Peyer's patch (tissue), 4 donors: ENCODE data around the gene LMO1. TPM values are rescaled to one million over a fixed set of nuclear protein-coding genes. Genes with fewer than 3 reads are reported as not detected.

Experiments used
- DNase-seq, 3 donors: peaks; one replicate each; pipeline ENCODE4 v3.0.0-alpha.2; 2017 to 2019
- H3K27ac ChIP-seq, 4 donors: fragments of 200-600 bp; sonication (generic); one replicate each; pipeline ENCODE4 v1.5.1; 2016 to 2019
- H3K27me3 ChIP-seq, 2 donors: fragments of 200-600 bp; sonication (generic); one replicate each; pipeline ENCODE4 v1.5.1; 2019
- H3K36me3 ChIP-seq, 3 donors: fragments of 200-600 bp; sonication (generic); one replicate each; pipeline ENCODE4 v1.5.1; 2016 to 2019
- H3K4me1 ChIP-seq, 4 donors: fragments of 200-600 bp; sonication (generic); one replicate each; pipeline ENCODE4 v1.5.1; 2016 to 2019
- H3K4me3 ChIP-seq, 4 donors: fragments of 200-600 bp; sonication (generic); 1 replicate in 3 of 4; 2 replicates in 1 of 4; pipeline ENCODE4 v1.5.1; 2016 to 2019; ENCODE audit warnings: mild to moderate bottlenecking in 1 of 4
- H3K9me3 ChIP-seq, 4 donors: fragments of 200-600 bp; sonication (generic); one replicate each; pipeline ENCODE4 v1.5.1; 2016 to 2019; ENCODE audit warnings: mild to moderate bottlenecking in 1 of 4
- POLR2A ChIP-seq, 2 donors: fragments of 450-650 bp; IDR thresholded peaks; one replicate each; pipeline ENCODE4 v1.5.1; 2017; ENCODE audit warnings: antibody characterized with exemption in 2 of 2, mild to moderate bottlenecking in 2 of 2, moderate library complexity in 2 of 2
- total RNA-seq, 4 donors: library from RNA; depleted of rRNA; stranded (reverse); fragments of >200 nt; gene quantifications; one replicate each; pipeline ENCODE4 v1.1.0, GENCODE V29; 2016
- TF ChIP-seq, protein P1 (sequence below), 6 experiments: fragments of 450-650 bp in 4 of 6; fragments of 200-600 bp in 2 of 6; sonication (generic) in 1 of 6; IDR thresholded peaks; one replicate each; pipeline ENCODE4 v1.5.1; 2017 to 2019; ENCODE audit warnings: antibody characterized with exemption in 6 of 6, mild to moderate bottlenecking in 3 of 6, moderate library complexity in 1 of 6

LMO1 gene
- total RNA-seq, 4 donors from 2014 or later, result not detected

DNA sequence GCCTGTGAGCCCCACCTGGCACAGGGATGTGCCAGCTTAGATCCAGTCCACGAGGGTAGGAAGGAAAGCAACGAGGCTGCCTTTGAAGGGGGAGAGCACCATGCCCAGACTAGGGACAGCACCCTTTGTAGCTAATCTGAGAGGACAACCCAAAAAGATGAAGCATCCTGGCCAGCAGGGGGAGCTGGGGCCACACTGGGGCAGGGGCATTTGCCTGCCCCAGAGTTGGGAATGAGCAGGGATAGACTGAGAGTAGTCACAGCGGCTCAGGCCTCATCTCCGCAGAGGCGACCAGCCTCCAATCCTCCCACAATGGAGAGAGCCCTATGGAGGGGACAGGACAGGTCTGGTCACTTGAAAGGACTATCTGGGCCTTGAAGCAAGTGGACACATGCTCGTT lies 16.4 kb downstream of the LMO1 start:
- Histone ChIP-seq H3K27me3 (no peaks in the 10 kb centered on the region), H3K36me3 (no peaks in the 10 kb centered on the region), H3K27ac (no peak overlapping the region), H3K9me3 (no peaks in the 10 kb centered on the region), H3K4me3 (no peak overlapping the region), H3K4me1 (no peaks in the 10 kb centered on the region)
- TF ChIP-seq, protein P1, sequence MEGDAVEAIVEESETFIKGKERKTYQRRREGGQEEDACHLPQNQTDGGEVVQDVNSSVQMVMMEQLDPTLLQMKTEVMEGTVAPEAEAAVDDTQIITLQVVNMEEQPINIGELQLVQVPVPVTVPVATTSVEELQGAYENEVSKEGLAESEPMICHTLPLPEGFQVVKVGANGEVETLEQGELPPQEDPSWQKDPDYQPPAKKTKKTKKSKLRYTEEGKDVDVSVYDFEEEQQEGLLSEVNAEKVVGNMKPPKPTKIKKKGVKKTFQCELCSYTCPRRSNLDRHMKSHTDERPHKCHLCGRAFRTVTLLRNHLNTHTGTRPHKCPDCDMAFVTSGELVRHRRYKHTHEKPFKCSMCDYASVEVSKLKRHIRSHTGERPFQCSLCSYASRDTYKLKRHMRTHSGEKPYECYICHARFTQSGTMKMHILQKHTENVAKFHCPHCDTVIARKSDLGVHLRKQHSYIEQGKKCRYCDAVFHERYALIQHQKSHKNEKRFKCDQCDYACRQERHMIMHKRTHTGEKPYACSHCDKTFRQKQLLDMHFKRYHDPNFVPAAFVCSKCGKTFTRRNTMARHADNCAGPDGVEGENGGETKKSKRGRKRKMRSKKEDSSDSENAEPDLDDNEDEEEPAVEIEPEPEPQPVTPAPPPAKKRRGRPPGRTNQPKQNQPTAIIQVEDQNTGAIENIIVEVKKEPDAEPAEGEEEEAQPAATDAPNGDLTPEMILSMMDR (IDR thresholded peaks at IDR 0.05), result peak in 4 of 6 experiments; percentile 34 to 48 (median 36)
- TF ChIP-seq POLR2A (IDR thresholded peaks at IDR 0.05), result no peak
- DNase-seq, result peak in 1 of 3 donors; percentile 56

DNA sequence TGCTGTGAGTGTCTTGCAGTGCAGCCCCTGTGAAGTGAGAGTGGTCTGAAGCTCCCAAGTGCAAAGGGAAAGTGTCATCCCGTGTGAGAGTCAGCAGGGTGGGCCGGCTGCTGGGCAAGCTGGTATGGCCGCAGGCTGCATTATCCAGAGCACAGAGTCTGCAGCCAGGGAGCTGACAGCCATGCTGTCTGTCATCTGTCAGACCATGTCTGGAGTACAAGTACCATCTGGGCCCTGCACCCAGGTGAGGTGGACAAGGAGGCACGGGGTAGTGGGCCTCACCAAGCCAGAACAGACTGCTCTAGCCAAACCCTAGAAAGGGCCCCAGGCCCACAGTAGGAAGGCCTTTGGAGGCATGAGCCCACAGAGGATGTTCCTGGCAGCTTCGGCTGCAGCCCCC lies 20.2 kb downstream of the LMO1 start:
- no peaks in the 10 kb centered on the region for H3K4me1 ChIP-seq
- H3K36me3 ChIP-seq, result no peaks in the 10 kb centered on the region
- H3K4me3 ChIP-seq, result no peak overlapping the region
- no peak overlapping the region for H3K27ac ChIP-seq
- no peaks in the 10 kb centered on the region for H3K9me3 ChIP-seq
- no peaks in the 10 kb centered on the region for H3K27me3 ChIP-seq
- no peak for TF ChIP-seq POLR2A (IDR thresholded peaks at IDR 0.05)
- no peak for DNase-seq

DNA sequence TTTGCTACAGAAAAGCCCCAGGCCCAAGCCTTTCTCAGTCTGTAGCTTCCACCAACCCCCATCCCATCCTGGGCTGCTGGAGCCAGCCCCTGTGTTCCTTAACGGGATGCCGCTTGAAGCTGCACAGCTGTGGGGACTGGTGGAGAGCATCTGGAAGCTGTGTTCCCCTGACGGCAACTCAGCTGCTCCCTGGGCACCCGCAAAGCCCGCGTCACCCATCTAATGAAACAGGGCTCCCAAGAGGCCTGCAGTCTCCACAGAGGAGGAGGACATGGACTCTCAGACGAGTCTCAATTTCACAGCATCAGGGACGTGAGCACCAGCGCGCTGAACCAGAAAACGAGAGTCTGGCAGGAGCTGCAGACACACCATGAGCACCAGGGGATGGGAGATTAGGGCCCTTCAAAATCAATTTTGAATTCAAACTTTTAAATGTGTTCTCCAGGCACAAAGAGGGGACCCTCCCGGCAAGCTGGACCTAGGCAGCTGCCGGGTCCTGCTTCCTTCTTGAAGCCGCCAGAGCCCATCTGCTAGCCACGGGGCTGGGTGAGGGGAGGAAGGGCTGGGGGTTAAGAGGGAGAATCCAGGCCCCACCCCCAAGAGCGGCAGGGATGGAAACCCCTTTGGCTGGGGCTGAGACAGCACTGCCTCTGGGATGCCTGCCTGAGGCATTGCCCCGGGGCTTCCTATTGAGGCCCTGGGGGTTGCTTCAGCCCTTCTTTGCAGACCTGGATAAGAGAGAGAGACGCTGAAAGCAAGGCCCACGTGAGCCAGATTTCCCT lies 21.0 kb downstream of the LMO1 start:
- Histone ChIP-seq H3K4me3 (no peak overlapping the region), H3K36me3 (no peaks in the 10 kb centered on the region), H3K4me1 (no peaks in the 10 kb centered on the region), H3K27ac (no peak overlapping the region), H3K9me3 (no peaks in the 10 kb centered on the region), H3K27me3 (no peaks in the 10 kb centered on the region)
- DNase-seq, result no peak
- no peak for TF ChIP-seq POLR2A (IDR thresholded peaks at IDR 0.05)
- TF ChIP-seq, protein P1 (IDR thresholded peaks at IDR 0.05), result no peak

DNA sequence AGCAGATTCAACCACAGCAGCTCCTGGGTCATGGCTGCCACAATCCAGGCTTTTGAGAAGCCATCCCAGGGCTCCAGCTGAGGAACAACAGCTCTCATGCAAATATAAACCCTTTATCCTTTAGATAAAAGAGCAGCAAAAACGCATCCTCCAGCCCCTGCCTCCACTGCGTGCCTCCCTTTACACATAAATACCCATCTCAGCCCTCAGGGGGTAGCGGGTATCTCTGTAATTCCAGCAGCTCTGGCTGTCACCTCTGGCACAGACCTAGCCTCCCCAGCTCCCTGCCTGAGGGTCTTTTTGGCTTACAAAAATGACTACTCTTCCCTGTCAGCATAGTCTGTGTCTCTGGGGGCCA lies 21.6 kb downstream of the LMO1 start:
- Histone ChIP-seq H3K4me3 (no peak overlapping the region), H3K27me3 (no peaks in the 10 kb centered on the region), H3K27ac (no peak overlapping the region), H3K9me3 (no peaks in the 10 kb centered on the region), H3K4me1 (no peaks in the 10 kb centered on the region), H3K36me3 (no peaks in the 10 kb centered on the region)
- DNase-seq, result no peak
- no peak for TF ChIP-seq POLR2A (IDR thresholded peaks at IDR 0.05)
- TF ChIP-seq, protein P1 (IDR thresholded peaks at IDR 0.05), result no peak

DNA sequence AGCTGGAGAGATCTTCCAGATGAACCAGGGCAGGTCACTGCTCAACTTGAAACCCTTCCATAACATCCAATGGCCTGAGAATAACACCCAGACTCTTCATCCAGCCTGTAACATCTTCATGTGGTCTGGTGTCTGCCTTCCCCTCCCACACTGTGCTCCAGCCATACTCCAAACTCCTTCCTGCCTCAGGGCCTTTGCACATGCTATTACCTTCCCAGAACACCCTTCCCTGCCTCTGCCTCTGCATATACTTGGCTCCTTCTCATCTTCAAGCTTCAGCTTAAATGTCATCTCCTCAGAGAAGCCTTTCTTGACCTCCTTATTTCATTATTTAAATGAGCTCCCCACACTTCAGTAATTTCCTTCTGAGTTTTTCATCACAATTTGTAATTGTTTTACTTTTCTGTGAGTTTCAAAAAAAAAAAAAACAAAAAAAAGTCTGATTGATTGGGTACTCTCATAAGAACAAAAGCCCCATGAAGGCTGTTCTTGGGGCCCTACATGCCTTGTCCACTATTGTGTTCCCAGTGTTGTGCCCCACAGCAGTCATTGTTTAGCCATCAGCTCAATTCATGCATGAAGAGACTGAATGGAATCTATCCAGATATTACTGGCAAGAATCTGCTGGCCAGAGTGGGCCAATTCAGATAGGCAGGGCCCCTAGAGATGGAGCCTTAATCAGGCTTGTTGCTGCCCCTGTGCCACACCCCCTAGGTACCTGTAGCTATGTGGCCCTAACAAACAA lies 22.1 kb downstream of the LMO1 start:
- no peak for TF ChIP-seq POLR2A (IDR thresholded peaks at IDR 0.05)
- TF ChIP-seq, protein P1 (IDR thresholded peaks at IDR 0.05), result no peak
- H3K27ac ChIP-seq, result no peak overlapping the region

DNA sequence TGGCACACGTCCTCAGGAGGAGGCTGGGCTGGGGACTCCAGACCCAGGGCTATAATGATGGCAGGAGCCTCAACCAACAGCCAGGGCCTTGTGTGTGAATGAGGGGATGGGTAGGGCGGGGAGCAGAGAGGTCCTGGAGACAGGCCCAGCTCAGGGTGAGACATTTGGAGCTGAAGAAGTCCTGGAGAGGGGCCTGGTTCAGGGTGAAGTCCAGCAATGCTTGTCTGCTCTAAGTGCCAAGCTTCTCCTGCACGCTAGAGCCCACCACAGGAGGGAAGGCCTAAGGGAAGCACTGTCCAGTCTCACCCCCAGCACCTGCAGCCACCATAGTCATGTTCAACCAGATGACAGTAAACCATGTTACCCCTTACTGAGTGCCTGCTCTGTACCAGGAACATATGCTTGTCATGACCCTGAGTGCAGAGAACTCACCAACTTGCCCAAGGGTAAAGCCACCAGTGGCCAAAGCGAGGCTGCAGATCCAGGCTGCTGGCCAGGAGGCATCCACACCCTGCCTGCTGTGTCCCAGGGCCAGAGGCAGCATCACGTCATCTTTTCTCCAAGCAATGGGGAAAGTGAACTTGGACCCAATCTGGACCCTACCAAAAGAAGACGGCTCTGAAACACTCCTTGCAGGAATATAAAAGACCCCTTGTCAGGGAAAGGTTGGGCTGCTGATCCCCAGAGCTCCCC lies 24.0 kb downstream of the LMO1 start:
- H3K4me3 ChIP-seq, result no peak overlapping the region
- no peaks in the 10 kb centered on the region for H3K9me3 ChIP-seq
- no peak for DNase-seq
- H3K27ac ChIP-seq, result no peak overlapping the region
- H3K27me3 ChIP-seq, result no peaks in the 10 kb centered on the region
- H3K4me1 ChIP-seq, result no peaks in the 10 kb centered on the region
- TF ChIP-seq, protein P1 (IDR thresholded peaks at IDR 0.05), result no peak
- TF ChIP-seq POLR2A (IDR thresholded peaks at IDR 0.05), result no peak
- no peaks in the 10 kb centered on the region for H3K36me3 ChIP-seq

More for the DNA sequence above, 22.1 kb downstream of the LMO1 start:
- H3K4me3 ChIP-seq, result no peak overlapping the region
- H3K36me3 ChIP-seq, result no peaks in the 10 kb centered on the region
- no peaks in the 10 kb centered on the region for H3K4me1 ChIP-seq
- no peaks in the 10 kb centered on the region for H3K9me3 ChIP-seq
- H3K27me3 ChIP-seq, result no peaks in the 10 kb centered on the region
- DNase-seq, result no peak
